Esophagus squamous epithelium (tissue), 5 donors: ENCODE results near the gene ITPKB. TPM values are rescaled to one million over a fixed set of nuclear protein-coding genes. Genes with fewer than 3 reads are reported as not detected.

ENCODE experiments used
- DNase-seq: peaks from one replicate; lab custom pipeline; 2025; lab: John Stamatoyannopoulos, UW
- H3K27ac ChIP-seq, 4 donors: fragments of 200-600 bp; sonication (generic); one replicate each; pipeline ENCODE4 v1.5.1; 2016 to 2019; ENCODE audit warnings: mild to moderate bottlenecking in 1 of 4
- H3K27me3 ChIP-seq, 4 donors: fragments of 200-600 bp; sonication (generic); 1 replicate in 3 of 4; 2 replicates in 1 of 4; pipeline versions ENCODE4 v1.5.1 to v1.6.0; 2017 to 2021; ENCODE audit warnings: antibody characterized with exemption in 1 of 4
- H3K36me3 ChIP-seq, 3 donors: fragments of 200-600 bp; sonication (generic); one replicate each; pipeline ENCODE4 v1.5.1; 2016 to 2019
- H3K4me1 ChIP-seq, 3 donors: fragments of 200-600 bp; sonication (generic); one replicate each; pipeline ENCODE4 v1.5.1; 2017 to 2019
- H3K4me3 ChIP-seq, 4 donors: fragments of 200-600 bp; sonication (generic); 1 replicate in 3 of 4; 2 replicates in 1 of 4; pipeline ENCODE4 v1.5.1; 2016 to 2019; ENCODE audit warnings: mild to moderate bottlenecking in 2 of 4, moderate library complexity in 1 of 4
- H3K9me3 ChIP-seq, 3 donors: fragments of 200-600 bp; sonication (generic); one replicate each; pipeline ENCODE4 v1.5.1; 2016 to 2019
- CTCF ChIP-seq, 6 experiments: fragments of 450-650 bp in 4 of 6; fragments of 200-600 bp in 2 of 6; sonication (generic) in 2 of 6; IDR thresholded peaks; one replicate each; pipeline ENCODE4 v1.5.1; 2016 to 2019; ENCODE audit warnings: antibody characterized with exemption in 6 of 6, mild to moderate bottlenecking in 4 of 6, moderate library complexity in 4 of 6
- POLR2A ChIP-seq, 4 donors: fragments of 450-650 bp; IDR thresholded peaks; one replicate each; pipeline ENCODE4 v1.6.1; 2017; ENCODE audit warnings: antibody characterized with exemption in 4 of 4, mild to moderate bottlenecking in 4 of 4, moderate library complexity in 3 of 4
- WGBS, 2 donors: methylation state at CpG; one replicate each; pipeline ENCODE4 v1.1.5; 2018; 5-methylcytosine and 5-hydroxymethylcytosine counted together
- intact Hi-C: fragments of 100-400 bp; cut with DNase I; formaldehyde crosslinking; loops from one replicate; pipeline ENCODE4 v1.15.0; 2022
- total RNA-seq, 4 donors: library from RNA; depleted of rRNA; stranded (reverse); fragments of >200 nt; gene quantifications; one replicate each; pipeline ENCODE4 v1.1.0, GENCODE V29; 2016
- donor health status: DM: yes; HTN: yes; CAD: no.

ITPKB gene
- total RNA-seq, 4 donors from 2014 or later, result 10.7 to 22.3 (median 15.9) TPM

DNA sequence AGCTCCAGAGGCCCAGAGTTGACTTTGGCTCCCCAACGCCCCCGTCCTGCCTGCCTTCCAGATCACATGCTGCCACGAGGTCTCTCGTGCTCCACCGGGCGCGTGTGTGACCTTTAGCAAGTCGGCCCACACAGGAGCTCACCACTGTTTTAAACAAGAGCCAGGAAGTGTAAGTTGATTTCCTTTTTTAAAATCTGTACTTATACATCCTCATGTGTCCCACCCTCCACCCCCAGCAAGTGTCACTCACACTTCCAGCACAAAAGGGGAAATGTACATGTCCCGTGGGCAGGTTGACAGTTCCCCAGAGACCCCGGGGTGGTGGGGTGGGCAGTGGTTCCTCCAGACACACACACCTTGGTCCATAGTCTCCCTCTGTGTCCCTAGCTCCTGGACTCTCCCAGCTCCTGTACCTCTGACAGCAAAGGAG, 106.1 kb downstream of the ITPKB start:
- WGBS, 2 donors, result 84 to 86% methylated on average over 9 to 10 of the region's 10 CpGs
- TF ChIP-seq POLR2A (IDR thresholded peaks at IDR 0.05), result no peak
- TF ChIP-seq CTCF (IDR thresholded peaks at IDR 0.05), result no peak
- Histone ChIP-seq H3K27me3 (no peaks in the 10 kb centered on the region), H3K36me3 (peaks cover 0 to 57% (median 0%) of the 10 kb centered on the region in 3 donors), H3K4me3 (no peak overlapping the region), H3K4me1 (peaks cover 18 to 58% (median 33%) of the 10 kb centered on the region in 3 donors), H3K27ac (peak overlapping the region; percentile 35 to 75 (median 68)), H3K9me3 (no peaks in the 10 kb centered on the region)
- no peak for DNase-seq
- intact Hi-C loops, result loop anchor here (5.0 kb wide), 1 partner anchor 199 kb away; no protein-coding TSS in a partner anchor

DNA sequence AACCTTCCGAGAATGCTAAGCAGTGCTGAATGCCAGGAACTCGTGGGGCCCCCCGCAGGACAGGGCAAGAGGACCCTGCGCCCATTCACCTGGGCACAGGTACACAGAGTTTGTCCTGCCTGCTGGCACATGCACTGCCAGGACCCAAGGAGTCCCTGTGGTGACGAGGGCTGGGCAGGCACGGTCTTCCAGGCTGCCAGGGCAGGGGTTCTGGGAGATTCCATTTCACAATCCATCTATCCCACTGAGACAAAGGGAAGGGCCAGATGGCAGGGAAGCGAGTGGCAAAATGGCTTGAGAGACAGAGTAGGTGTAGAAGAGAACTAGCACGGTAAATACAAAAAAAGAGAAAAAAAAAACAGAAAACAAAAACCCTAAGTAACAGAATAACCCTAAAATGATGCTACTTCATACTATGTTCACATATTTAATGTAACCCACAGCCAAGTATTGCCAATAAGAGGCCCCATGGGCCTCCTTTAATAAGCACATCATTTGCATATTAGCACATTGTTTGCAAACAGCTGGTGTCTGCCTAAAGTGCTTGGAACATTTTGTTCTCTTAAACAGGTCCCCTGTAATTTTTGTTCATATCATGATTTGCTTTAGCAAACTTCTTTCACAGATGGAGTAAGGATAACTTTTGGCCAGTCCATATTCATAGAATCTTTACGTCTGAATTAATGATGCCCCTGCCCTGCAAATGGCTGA, 106.8 kb downstream of the ITPKB start:
- Histone ChIP-seq H3K4me3 (no peak overlapping the region), H3K36me3 (peaks cover 0 to 51% (median 0%) of the 10 kb centered on the region in 3 donors), H3K4me1 (peaks cover 18 to 52% (median 36%) of the 10 kb centered on the region in 3 donors), H3K27me3 (no peaks in the 10 kb centered on the region), H3K9me3 (no peaks in the 10 kb centered on the region), H3K27ac (peak overlapping the region; percentile 35 to 80 (median 68))
- 83 to 88% methylated on average over 7 to 9 of the region's 9 CpGs for WGBS, 2 donors
- TF ChIP-seq POLR2A (IDR thresholded peaks at IDR 0.05) (no peak), CTCF (IDR thresholded peaks at IDR 0.05) (no peak)
- intact Hi-C loops, result loop anchor here (5.0 kb wide), 1 partner anchor 200 kb away; no protein-coding TSS in a partner anchor
- no peak for DNase-seq

DNA sequence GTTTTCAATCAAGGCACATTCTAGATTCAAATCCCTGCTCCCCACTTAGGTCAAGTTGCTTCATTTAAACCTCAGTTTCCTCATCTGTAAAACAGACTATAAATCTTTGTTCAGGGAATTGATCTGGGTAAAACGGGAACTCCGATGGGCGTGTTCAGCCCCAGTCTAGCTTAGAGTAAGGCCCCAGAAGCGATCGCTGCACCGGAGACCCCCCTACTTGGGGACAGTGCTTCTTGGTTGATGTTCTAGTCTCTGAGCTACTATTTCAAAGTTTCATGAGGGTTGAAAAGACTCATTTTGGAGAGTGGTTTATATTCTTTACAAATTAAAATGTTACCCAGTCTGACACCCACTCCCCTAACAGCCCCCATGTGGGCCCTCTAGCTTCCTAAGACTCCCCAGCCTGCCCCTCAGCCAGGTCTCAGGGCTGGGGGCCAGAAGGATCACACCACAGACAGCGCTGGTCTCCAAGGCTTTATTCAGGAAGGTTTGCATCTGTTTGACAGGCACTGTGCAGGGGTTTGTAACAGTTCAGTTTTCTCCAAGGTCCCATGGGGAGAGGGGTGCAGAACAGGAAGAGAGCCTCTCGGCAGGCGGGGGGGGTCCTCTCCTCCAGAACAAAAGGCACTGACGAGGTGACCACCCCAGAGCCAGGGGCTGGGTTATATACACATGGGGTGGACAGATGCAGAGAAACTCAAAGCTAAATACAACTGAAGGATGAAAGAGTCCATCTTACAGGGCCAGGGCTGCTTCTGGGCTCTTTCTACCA, 107.7 kb downstream of the ITPKB start:
- WGBS, 2 donors, result 72 to 85% methylated on average over 7 to 8 of the region's 10 CpGs
- DNase-seq, result no peak
- TF ChIP-seq CTCF (IDR thresholded peaks at IDR 0.05) (no peak), POLR2A (IDR thresholded peaks at IDR 0.05) (no peak)
- peaks cover 0 to 42% (median 0%) of the 10 kb centered on the region in 3 donors for H3K36me3 ChIP-seq
- intact Hi-C loops, result loop anchor here (5.0 kb wide), 1 partner anchor 201 kb away; no protein-coding TSS in a partner anchor
- H3K9me3 ChIP-seq, result no peaks in the 10 kb centered on the region
- H3K27me3 ChIP-seq, result no peaks in the 10 kb centered on the region
- peak overlapping the region; percentile 9 to 80 (median 68) for H3K27ac ChIP-seq
- no peak overlapping the region for H3K4me3 ChIP-seq
- peaks cover 18 to 58% (median 45%) of the 10 kb centered on the region in 3 donors for H3K4me1 ChIP-seq

DNA sequence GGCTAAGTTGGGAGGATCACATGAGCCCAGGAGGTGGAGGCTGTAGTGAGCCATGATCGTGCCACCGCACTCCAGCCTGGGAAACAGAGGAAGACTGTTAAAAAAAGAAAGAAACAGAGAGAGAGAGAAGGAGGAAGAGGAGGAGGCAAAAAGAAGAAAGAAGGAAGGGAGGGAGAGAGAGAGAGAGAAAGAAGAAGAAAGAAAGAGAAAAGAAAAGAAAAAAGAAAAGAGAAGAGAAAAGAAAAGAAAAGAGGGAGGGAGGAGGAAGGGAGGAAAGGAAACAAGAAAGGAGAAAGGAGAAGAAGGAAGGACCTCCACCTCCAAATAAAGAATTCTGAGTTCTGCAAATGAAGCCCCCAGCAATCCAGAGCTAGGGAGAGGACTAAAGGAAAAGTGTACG, 108.5 kb downstream of the ITPKB start:
- DNase-seq, result no peak
- Histone ChIP-seq H3K27me3 (no peaks in the 10 kb centered on the region), H3K36me3 (peaks cover 0 to 34% (median 0%) of the 10 kb centered on the region in 3 donors), H3K4me1 (peaks cover 15 to 58% (median 48%) of the 10 kb centered on the region in 3 donors), H3K4me3 (no peak overlapping the region), H3K27ac (peak overlapping the region in 2 of 4 donors; percentile 64 to 80), H3K9me3 (no peaks in the 10 kb centered on the region)
- 87% methylated on average over 3 of the region's 3 CpGs for WGBS, 2 donors
- TF ChIP-seq CTCF (IDR thresholded peaks at IDR 0.05) (no peak), POLR2A (IDR thresholded peaks at IDR 0.05) (no peak)
- intact Hi-C loops, result loop anchor here (5.0 kb wide), 1 partner anchor 202 kb away; no protein-coding TSS in a partner anchor
